HCT116 (cell line): ENCODE data around the gene EEF2. TPM values are rescaled to one million over a fixed set of nuclear protein-coding genes. Genes with fewer than 3 reads are reported as not detected.
A peak's percentile ranks its signal among the peaks of the same experiment; 100 is the strongest.
"Not testable (repeated sequence)": the region's sequence is repeated elsewhere in the genome, so short reads cannot be mapped to it uniquely, and the experiment has no call there.

Experiments
- ATAC-seq: fragments of 200-7000 bp; cut with Tn5 transposase; 2 replicates; pipeline ENCODE4 v1.9.1; 2020; ENCODE audit warnings: mild to moderate bottlenecking, moderate library complexity
- BruUV-seq: library from RNA; stranded (reverse); fragments of 400-500 nt; replicated peaks from 2 replicates; lab custom pipeline; 2021; lab: Mats Ljungman, UMichigan
- CTCF ChIA-PET: fragments of 300-600 bp; sonication (Branson Sonifier 250); formaldehyde crosslinking; loops from one replicate; lab custom pipeline; 2021; ENCODE audit warnings: antibody characterized with exemption; lab: Charles Lee
- POLR2A ChIA-PET: fragments of 300-600, 350-600 bp; sonication (Branson Sonifier 250); formaldehyde crosslinking; loops from one replicate; lab custom pipeline; 2021; ENCODE audit warnings: antibody characterized with exemption; lab: Charles Lee
- RAD21 ChIA-PET, 2 experiments: fragments of 300-600 bp; sonication (Branson Sonifier 250); formaldehyde crosslinking; loops; one replicate each; lab custom pipeline; 2023; ENCODE audit warnings: low total read pairs in 2 of 2; ENCODE audit not compliant: uncharacterized antibody in 2 of 2, unreplicated experiment in 2 of 2, low non-redundant PET in 1 of 2; lab: Charles Lee
- DNase-seq: peaks from one replicate; pipeline ENCODE4 v3.0.0-alpha.2; 2010; ENCODE audit warnings: low read depth, low spot score
- H2AFZ ChIP-seq: fragments of 200-600 bp; shearing (Covaris generic), sonication (generic); 2 replicates; pipeline ENCODE4 v1.6.1; 2017; ENCODE audit warnings: low read depth, mixed run types, mixed read lengths, antibody characterized with exemption, low read length; ENCODE audit not compliant: poor library complexity, severe bottlenecking
- H3K27ac ChIP-seq: 2 replicates; pipeline ENCODE4 v1.5.1; 2012; ENCODE audit warnings: low read depth, low read length
- H3K27me3 ChIP-seq: fragments of 200-600 bp; sonication (generic); 2 replicates; pipeline ENCODE4 v1.6.1; 2016; ENCODE audit warnings: mixed run types, low read length, mixed read lengths; ENCODE audit not compliant: insufficient read depth
- H3K36me3 ChIP-seq, 2 experiments: fragments of 200-500 bp in 1 of 2; fragments of 200-600 bp in 1 of 2; sonication (Bioruptor generic) in 1 of 2; sonication (generic) in 1 of 2; 2 replicates each; pipeline versions ENCODE4 v1.5.1 to v1.6.1; 2014 to 2016; ENCODE audit warnings: low read length in 2 of 2, inconsistent platforms in 1 of 2, mixed read lengths in 1 of 2, mixed run types in 1 of 2; ENCODE audit not compliant: insufficient read depth in 2 of 2, control insufficient read depth in 1 of 2
- H3K4me1 ChIP-seq, 2 experiments: fragments of 200-600 bp in 1 of 2; sonication (generic) in 1 of 2; 2 replicates each; pipeline versions ENCODE4 v1.5.1 to v1.6.1; 2012 to 2017; ENCODE audit warnings: low read length in 2 of 2, inconsistent platforms in 1 of 2, mild to moderate bottlenecking in 1 of 2, mixed read lengths in 1 of 2, mixed run types in 1 of 2, moderate library complexity in 1 of 2; ENCODE audit not compliant: insufficient read depth in 2 of 2, control insufficient read depth in 1 of 2
- H3K4me2 ChIP-seq: fragments of 200-600 bp; sonication (generic); 2 replicates; pipeline ENCODE4 v1.6.1; 2017; ENCODE audit warnings: mixed run types, low read length, mixed read lengths
- H3K4me3 ChIP-seq, 2 experiments: fragments of 200-600 bp in 1 of 2; sonication (generic) in 1 of 2; replicated peaks in 1 of 2; 2 replicates each; pipeline ENCODE4 v1.5.1; 2011 to 2016; ENCODE audit warnings: low read length in 2 of 2, control low read depth in 1 of 2, low read depth in 1 of 2, mild to moderate bottlenecking in 1 of 2, mixed read lengths in 1 of 2, mixed run types in 1 of 2
- H3K79me2 ChIP-seq: fragments of 200-600 bp; sonication (generic); 2 replicates; pipeline ENCODE4 v1.6.1; 2017; ENCODE audit warnings: mild to moderate bottlenecking, mixed run types, low read length, moderate library complexity, mixed read lengths; ENCODE audit not compliant: insufficient read depth
- H3K9ac ChIP-seq: fragments of 200-600 bp; sonication (generic); 2 replicates; pipeline ENCODE4 v1.6.1; 2016; ENCODE audit warnings: low read length, mixed read lengths
- H3K9me2 ChIP-seq: fragments of 200-600 bp; sonication (generic), shearing (Covaris generic); 2 replicates; pipeline ENCODE4 v1.6.1; 2017; ENCODE audit warnings: mixed run types, mild to moderate bottlenecking, moderate library complexity; ENCODE audit not compliant: insufficient read depth
- H3K9me3 ChIP-seq, 2 experiments: fragments of 200-500 bp in 1 of 2; fragments of 200-600 bp in 1 of 2; sonication (Bioruptor generic) in 1 of 2; sonication (generic) in 1 of 2; 2 replicates each; pipeline ENCODE4 v1.6.1; 2014 to 2017; ENCODE audit warnings: low read length in 2 of 2, mixed read lengths in 2 of 2, inconsistent platforms in 1 of 2, low read depth in 1 of 2, mild to moderate bottlenecking in 1 of 2, mixed run types in 1 of 2, moderate library complexity in 1 of 2; ENCODE audit not compliant: control insufficient read depth in 1 of 2, insufficient read depth in 1 of 2
- H4K20me1 ChIP-seq: fragments of 200-600 bp; sonication (generic), shearing (Covaris generic); 2 replicates; pipeline ENCODE4 v1.6.1; 2017; ENCODE audit warnings: mixed run types, mild to moderate bottlenecking, moderate library complexity; ENCODE audit not compliant: insufficient read depth
- CEBPB ChIP-seq: IDR thresholded peaks from 2 replicates; pipeline ENCODE4 v1.6.1; 2012; ENCODE audit warnings: low read depth
- ELF1 ChIP-seq: IDR thresholded peaks from 2 replicates; pipeline ENCODE4 v1.6.1; 2012; ENCODE audit warnings: low read depth, borderline replicate concordance
- EZH2 ChIP-seq: fragments of 200-600 bp; sonication (generic); IDR thresholded peaks from 2 replicates; pipeline ENCODE4 v1.6.1; 2017; ENCODE audit warnings: antibody characterized with exemption, mixed run types
- EZH2phosphoT487 ChIP-seq: fragments of 200-600 bp; IDR thresholded peaks from 2 replicates; pipeline ENCODE4 v1.6.1; 2018; ENCODE audit warnings: antibody characterized with exemption, borderline replicate concordance
- JUND ChIP-seq: IDR thresholded peaks from 2 replicates; pipeline ENCODE4 v1.6.1; 2012
- MAX ChIP-seq: IDR thresholded peaks from 2 replicates; pipeline ENCODE4 v1.6.1; 2012
- POLR2A ChIP-seq: IDR thresholded peaks from 2 replicates; pipeline ENCODE4 v1.7.0; 2011; ENCODE audit warnings: borderline replicate concordance; ENCODE audit not compliant: insufficient read depth, insufficient read length; ENCODE audit errors: extremely low read depth
- POLR2AphosphoS5 ChIP-seq: IDR thresholded peaks from 2 replicates; pipeline ENCODE4 v1.6.1; 2011; ENCODE audit warnings: mild to moderate bottlenecking, low read depth, low read length, moderate library complexity
- SIN3A ChIP-seq: IDR thresholded peaks from 2 replicates; pipeline ENCODE4 v1.6.1; 2012; ENCODE audit warnings: low read depth
- SRF ChIP-seq: IDR thresholded peaks from 2 replicates; pipeline ENCODE4 v1.6.1; 2012; ENCODE audit warnings: low read depth
- TCF7L2 ChIP-seq: IDR thresholded peaks from 2 replicates; pipeline ENCODE4 v1.7.0; 2011; ENCODE audit warnings: borderline replicate concordance, inconsistent platforms; ENCODE audit not compliant: insufficient read depth, insufficient read length; ENCODE audit errors: extremely low read depth
- YY1 ChIP-seq: IDR thresholded peaks from 2 replicates; pipeline ENCODE4 v1.6.1; 2011; ENCODE audit warnings: low read length, low read depth, moderate library complexity, mild to moderate bottlenecking; ENCODE audit not compliant: insufficient replicate concordance; ENCODE audit errors: extremely low read depth
- ZBTB33 ChIP-seq: IDR thresholded peaks from 2 replicates; pipeline ENCODE4 v1.6.1; 2011; ENCODE audit warnings: mild to moderate bottlenecking, low read length, moderate library complexity; ENCODE audit not compliant: insufficient replicate concordance; ENCODE audit errors: extremely low read depth
- intact Hi-C: fragments of 100-400 bp; cut with micrococcal nuclease; formaldehyde crosslinking; loops from 2 replicates; pipeline ENCODE4 v1.10.0; 2022
- total RNA-seq: library from RNA; stranded (reverse); gene quantifications from one replicate; pipeline ENCODE4 v1.2.1, GENCODE V29; 2021; ENCODE audit not compliant: unreplicated experiment
- TF ChIP-seq, protein P1 (sequence below): IDR thresholded peaks from 2 replicates; pipeline ENCODE4 v1.6.1; 2012

EEF2 gene
- total RNA-seq, 1 experiment from 2014 or later, result 3,796 TPM

GRCh38 chr19:3954107-3954506 is 31.2 kb downstream of the EEF2 start:
- RAD21 ChIA-PET, result no interaction called here

DNA sequence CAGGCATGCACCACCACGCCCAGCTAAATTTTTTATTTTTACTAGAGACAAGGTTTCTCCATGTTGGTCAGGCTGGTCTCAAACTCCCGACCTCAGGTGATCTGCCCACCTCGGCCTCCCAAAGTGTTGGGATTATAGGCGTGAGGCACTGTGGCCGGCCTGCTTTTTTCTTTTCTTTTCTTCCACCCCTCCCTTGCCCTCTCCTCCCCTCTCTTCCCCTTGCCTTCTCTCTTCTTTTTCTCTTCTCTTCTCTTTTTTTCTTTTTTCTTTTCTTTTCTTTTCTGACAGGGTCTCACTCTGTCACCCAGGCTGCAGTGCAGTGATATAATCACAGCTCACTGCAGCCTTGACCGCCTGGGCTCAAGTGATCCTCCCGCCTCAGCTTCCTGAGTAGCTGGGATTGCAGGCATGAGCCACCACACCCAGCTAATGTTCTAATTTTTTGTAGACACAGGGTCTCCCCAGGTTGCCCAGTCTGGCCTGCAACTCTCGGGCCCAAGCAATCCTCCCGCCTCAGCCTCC is 32.4 kb downstream of the EEF2 start:
- H3K9me3 ChIP-seq, CTCF ChIA-PET, intact Hi-C loops, H2AFZ ChIP-seq, RAD21 ChIA-PET, DNase-seq, H3K4me3 ChIP-seq, ATAC-seq, POLR2A ChIA-PET, H3K9me2 ChIP-seq, BruUV-seq, H3K79me2 ChIP-seq, H3K27ac ChIP-seq, H3K27me3 ChIP-seq, H3K9ac ChIP-seq, H4K20me1 ChIP-seq, H3K36me3 ChIP-seq: not testable (repeated sequence)
- peaks cover 2 to 21% of the 10 kb centered on the region in 2 experiments; a peak in 2 of 4 replicates for H3K4me1 ChIP-seq
- 0 out of 2 replicates have a peak overlapping the region, but pooled peaks have one; percentile 12 for H3K4me2 ChIP-seq

More at GRCh38 chr19:3954107-3954506, 31.2 kb downstream of the EEF2 start:
- Histone ChIP-seq H4K20me1 (no peaks in the 10 kb centered on the region), H3K27ac (no peak overlapping the region), H3K9ac (no peak overlapping the region), H3K4me3 (no peak overlapping the region), H3K9me2 (no peaks in the 10 kb centered on the region), H3K4me1 (peaks cover 2 to 23% of the 10 kb centered on the region in 2 experiments; a peak in 2 of 4 replicates), H3K27me3 (no peaks in the 10 kb centered on the region), H2AFZ (no peak overlapping the region), H3K79me2 (no peaks in the 10 kb centered on the region), H3K36me3 (no peaks in the 10 kb centered on the region; a peak in 1 of 4 replicates), H3K4me2 (no peak overlapping the region), H3K9me3 (no peaks in the 10 kb centered on the region)
- intact Hi-C loops, result no loop called here
- TF ChIP-seq EZH2 (no peak), YY1 (no peak), ELF1 (no peak), MAX (no peak), SRF (no peak), POLR2A (no peak), EZH2phosphoT487 (no peak), CEBPB (no peak), POLR2AphosphoS5 (no peak), SIN3A (no peak), ZBTB33 (no peak), TCF7L2 (no peak), JUND (no peak)
- TF ChIP-seq, protein P1, sequence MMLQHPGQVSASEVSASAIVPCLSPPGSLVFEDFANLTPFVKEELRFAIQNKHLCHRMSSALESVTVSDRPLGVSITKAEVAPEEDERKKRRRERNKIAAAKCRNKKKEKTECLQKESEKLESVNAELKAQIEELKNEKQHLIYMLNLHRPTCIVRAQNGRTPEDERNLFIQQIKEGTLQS, result no peak
- POLR2A ChIA-PET, result no interaction called here
- DNase-seq (no peak), ATAC-seq (no peak)
- CTCF ChIA-PET, result no interaction called here
- no TSS peak for BruUV-seq
